Lower leg skin (tissue), 4 donors: ENCODE data around the gene DOK4. TPM values are rescaled to one million over a fixed set of nuclear protein-coding genes. Genes with fewer than 3 reads are reported as not detected.

Experiments
- DNase-seq, 2 donors: peaks; one replicate each; pipeline ENCODE4 v3.0.0-alpha.2; 2019; ENCODE audit warnings: low spot score in 2 of 2
- H3K4me3 ChIP-seq: fragments of 200-600 bp; sonication (generic); 2 replicates; pipeline ENCODE4 v1.5.1; 2017; ENCODE audit warnings: mild to moderate bottlenecking, low read depth; ENCODE audit not compliant: poor library complexity, severe bottlenecking
- POLR2A ChIP-seq, 2 donors: fragments of 450-650 bp; IDR thresholded peaks; one replicate each; pipeline ENCODE4 v1.6.1; 2016 to 2017; ENCODE audit warnings: antibody characterized with exemption in 2 of 2, mild to moderate bottlenecking in 1 of 2, moderate library complexity in 1 of 2
- WGBS, 2 donors: methylation state at CpG; one replicate each; pipeline ENCODE4 v1.1.5; 2018; 5-methylcytosine and 5-hydroxymethylcytosine counted together
- intact Hi-C: fragments of 100-400 bp; cut with DNase I; formaldehyde crosslinking; loops from one replicate; pipeline ENCODE4 v1.15.0; 2023; ENCODE audit warnings: low total_unique reads
- total RNA-seq, 4 donors: library from RNA; depleted of rRNA; stranded (reverse); fragments of >200 nt; gene quantifications; one replicate each; pipeline ENCODE4 v1.1.0, GENCODE V29; 2016
- TF ChIP-seq, protein P1 (sequence below), 3 donors: fragments of 450-650 bp; IDR thresholded peaks; one replicate each; pipeline ENCODE4 v1.5.1; 2016; ENCODE audit warnings: antibody characterized with exemption in 3 of 3, mild to moderate bottlenecking in 3 of 3, moderate library complexity in 2 of 3

The DOK4 gene
- total RNA-seq, 4 donors from 2014 or later: 38.9 to 60.5 (median 44.6) TPM

DNA sequence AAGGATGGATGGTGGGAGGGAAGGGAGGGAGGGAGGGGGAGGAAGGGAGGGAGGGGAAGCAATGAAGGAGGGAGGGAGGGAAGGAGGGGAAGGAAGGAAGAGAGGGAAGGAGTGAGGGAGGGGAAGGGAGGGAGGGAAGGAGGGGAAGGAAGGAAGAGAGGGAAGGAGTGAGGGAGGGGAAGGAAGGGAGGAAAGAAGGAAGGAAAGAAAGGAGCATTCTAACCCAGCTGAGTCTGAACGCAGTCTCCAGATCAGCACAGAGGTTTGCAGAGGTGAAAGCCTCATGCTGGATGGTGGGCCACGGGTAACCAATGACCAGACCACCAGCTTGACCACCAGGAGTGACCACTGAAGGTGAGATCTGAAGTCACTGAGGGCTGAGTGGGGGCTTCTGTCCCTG is 63.1 kb downstream of the DOK4 start:
- H3K4me3 ChIP-seq: no peak overlapping the region
- intact Hi-C loops: loop anchor here (10.0 kb wide), 1 partner anchor 338 kb away; no protein-coding TSS in a partner anchor
- 78 to 80% methylated on average over 2 of the region's 2 CpGs for WGBS, 2 donors
- TF ChIP-seq, protein P1, sequence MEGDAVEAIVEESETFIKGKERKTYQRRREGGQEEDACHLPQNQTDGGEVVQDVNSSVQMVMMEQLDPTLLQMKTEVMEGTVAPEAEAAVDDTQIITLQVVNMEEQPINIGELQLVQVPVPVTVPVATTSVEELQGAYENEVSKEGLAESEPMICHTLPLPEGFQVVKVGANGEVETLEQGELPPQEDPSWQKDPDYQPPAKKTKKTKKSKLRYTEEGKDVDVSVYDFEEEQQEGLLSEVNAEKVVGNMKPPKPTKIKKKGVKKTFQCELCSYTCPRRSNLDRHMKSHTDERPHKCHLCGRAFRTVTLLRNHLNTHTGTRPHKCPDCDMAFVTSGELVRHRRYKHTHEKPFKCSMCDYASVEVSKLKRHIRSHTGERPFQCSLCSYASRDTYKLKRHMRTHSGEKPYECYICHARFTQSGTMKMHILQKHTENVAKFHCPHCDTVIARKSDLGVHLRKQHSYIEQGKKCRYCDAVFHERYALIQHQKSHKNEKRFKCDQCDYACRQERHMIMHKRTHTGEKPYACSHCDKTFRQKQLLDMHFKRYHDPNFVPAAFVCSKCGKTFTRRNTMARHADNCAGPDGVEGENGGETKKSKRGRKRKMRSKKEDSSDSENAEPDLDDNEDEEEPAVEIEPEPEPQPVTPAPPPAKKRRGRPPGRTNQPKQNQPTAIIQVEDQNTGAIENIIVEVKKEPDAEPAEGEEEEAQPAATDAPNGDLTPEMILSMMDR (IDR thresholded peaks at IDR 0.05): no peak
- no peak for TF ChIP-seq POLR2A (IDR thresholded peaks at IDR 0.05)
- DNase-seq: no peak

DNA sequence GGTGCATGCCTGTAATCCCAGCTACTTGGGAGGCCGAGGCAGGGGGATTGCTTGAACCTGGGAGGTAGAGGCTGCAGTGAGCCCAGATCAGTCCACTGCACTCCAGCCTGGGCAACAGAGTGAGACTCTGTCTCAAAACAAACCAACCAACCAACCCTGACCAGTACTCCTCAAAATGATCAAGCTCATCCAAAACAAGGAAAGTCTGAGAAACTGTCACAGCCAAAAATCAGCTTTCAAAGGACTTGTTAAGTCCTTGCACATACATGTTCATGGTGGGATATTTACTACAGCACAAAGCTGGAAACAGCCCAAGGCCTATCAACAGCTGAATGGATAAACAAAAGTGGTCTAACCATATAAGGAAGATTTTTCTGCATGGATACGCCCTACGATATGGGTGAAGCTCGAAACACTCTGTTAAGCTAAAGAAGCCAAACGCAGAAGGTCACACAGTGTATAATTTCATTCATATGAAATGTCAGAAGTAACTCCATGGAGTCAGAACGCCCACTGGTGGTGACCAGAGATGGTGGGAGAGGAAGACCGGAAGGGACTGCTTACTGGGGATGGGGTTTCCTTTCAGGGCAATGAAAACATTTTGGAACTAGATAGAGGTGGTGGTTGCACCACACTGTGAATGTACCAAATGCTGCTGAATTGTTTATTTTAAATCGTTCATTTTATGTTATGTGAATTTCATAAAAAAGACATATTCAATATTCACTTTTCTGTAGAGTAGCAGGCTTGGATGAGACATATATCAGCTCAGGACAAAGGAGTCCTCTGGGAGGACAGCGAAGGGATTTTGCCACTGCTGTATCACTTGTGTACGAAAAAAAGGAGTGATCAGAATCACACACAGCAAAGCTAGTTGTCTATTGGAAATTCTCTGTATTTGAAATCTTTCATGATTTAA is 64.0 kb downstream of the DOK4 start:
- TF ChIP-seq POLR2A (IDR thresholded peaks at IDR 0.05): no peak
- TF ChIP-seq, protein P1 (IDR thresholded peaks at IDR 0.05): no peak
- DNase-seq: peak in 1 of 2 donors; percentile 39
- intact Hi-C loops: loop anchor here (10.0 kb wide), 1 partner anchor 337 kb away; no protein-coding TSS in a partner anchor
- 28 to 31% methylated on average over 10 of the region's 10 CpGs for WGBS, 2 donors
- H3K4me3 ChIP-seq: no peak overlapping the region

Other genes with a start within 250 kb of the DOK4 start
- gene ARL2BP, start 241.2 kb downstream of the DOK4 start, total RNA-seq: 10 to 100 TPM; 36.3 to 62.6 (median 48.0) TPM
- gene PLLP, start 201.8 kb downstream of the DOK4 start, total RNA-seq: 100 to 1,000 TPM in 3 of 4 donors, 10 to 100 TPM in 1; 58.4 to 241 (median 218) TPM
- 10 to 100 TPM in 1 of 4 donors, 1 to 10 TPM in 2, under 1 TPM in 1; 0.99 to 10.1 (median 2.0) TPM for gene CCL22, start 127.7 kb downstream of the DOK4 start, total RNA-seq
- gene CX3CL1, start 114.0 kb downstream of the DOK4 start, total RNA-seq: 10 to 100 TPM in 3 of 4 donors, 1 to 10 TPM in 1; 5.8 to 31.9 (median 18.3) TPM
- gene CCL17, start 81.7 kb downstream of the DOK4 start, total RNA-seq: 1 to 10 TPM in 1 of 4 donors, not detected in 3; 1.1 TPM
- gene CIAPIN1, start 39.1 kb downstream of the DOK4 start, total RNA-seq: 10 to 100 TPM; 20.9 to 40.8 (median 30.7) TPM
- 10 to 100 TPM; 38.7 to 55.3 (median 52.2) TPM for gene COQ9, start 39.0 kb downstream of the DOK4 start, total RNA-seq
- gene POLR2C, start 23.8 kb downstream of the DOK4 start, total RNA-seq: 100 to 1,000 TPM in 2 of 4 donors, 10 to 100 TPM in 2; 87.9 to 128 (median 98.1) TPM
- gene CCDC102A, start 50.1 kb upstream of the DOK4 start, total RNA-seq: 10 to 100 TPM; 13.7 to 18.9 (median 16.4) TPM
- gene ADGRG5, start 56.1 kb upstream of the DOK4 start, total RNA-seq: 1 to 10 TPM in 1 of 4 donors, under 1 TPM in 3; 0.23 to 1.5 (median 0.47) TPM
- gene ADGRG1, start 142.1 kb upstream of the DOK4 start, total RNA-seq: 100 to 1,000 TPM; 129 to 159 (median 136) TPM
- 1 to 10 TPM in 3 of 4 donors, under 1 TPM in 1; 0.25 to 7.3 (median 1.1) TPM for gene ADGRG3, start 181.8 kb upstream of the DOK4 start, total RNA-seq
- not detected for gene DRC7, start 208.3 kb upstream of the DOK4 start, total RNA-seq
- gene KATNB1, start 249.3 kb upstream of the DOK4 start, total RNA-seq: 10 to 100 TPM; 30.6 to 54.9 (median 41.1) TPM